ENCODE results near the gene MYPN.
"Not testable (repeated sequence)": the region's sequence is repeated elsewhere in the genome, so short reads cannot be mapped to it uniquely, and the experiment has no call there.

Gene MYPN

DNA sequence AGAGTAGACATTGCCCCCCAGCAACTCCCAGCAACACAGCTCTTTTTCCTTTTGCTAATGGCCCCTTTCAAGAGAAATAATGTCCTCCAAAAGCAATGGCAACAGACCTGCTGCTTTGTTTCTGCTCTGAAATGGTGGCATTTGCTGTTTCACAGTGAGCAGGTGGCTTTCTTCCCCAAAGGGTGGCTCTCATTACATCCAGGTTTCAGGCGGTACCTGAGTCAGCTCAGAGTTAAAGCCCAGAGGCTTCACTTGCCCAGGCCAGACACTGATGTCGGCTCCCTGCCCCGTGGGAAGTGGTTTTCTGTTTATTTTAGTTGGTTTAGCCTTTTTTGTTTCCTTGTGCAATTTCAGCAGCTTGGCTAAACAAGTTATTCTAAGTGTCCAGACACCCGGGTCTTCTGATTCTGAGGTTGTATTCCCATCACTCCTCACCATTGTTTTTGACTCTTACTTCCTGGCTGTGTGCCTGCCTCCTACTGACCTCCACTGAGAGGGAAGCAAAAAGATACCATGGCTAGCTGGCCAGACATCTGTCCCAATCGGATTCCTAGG, 130.4 kb downstream of the MYPN start:
- peaks cover 18% of the 10 kb centered on the region for H3K4me1 ChIP-seq (ENCODE audit: insufficient read depth, low read length, severe bottlenecking)
- H3K4me2 ChIP-seq (ENCODE audit: low read length) = no peak overlapping the region
- no peaks in the 10 kb centered on the region for H3K27me3 ChIP-seq (ENCODE audit: insufficient read depth, low read length)
- no peaks in the 10 kb centered on the region for H3K36me3 ChIP-seq (ENCODE audit: insufficient read depth, low read length)
- no peaks in the 10 kb centered on the region for H3K9me3 ChIP-seq (ENCODE audit: low read length)
- H2AFZ ChIP-seq (ENCODE audit: low read length) = peak overlapping the region; percentile 90
- TF ChIP-seq, protein P1, sequence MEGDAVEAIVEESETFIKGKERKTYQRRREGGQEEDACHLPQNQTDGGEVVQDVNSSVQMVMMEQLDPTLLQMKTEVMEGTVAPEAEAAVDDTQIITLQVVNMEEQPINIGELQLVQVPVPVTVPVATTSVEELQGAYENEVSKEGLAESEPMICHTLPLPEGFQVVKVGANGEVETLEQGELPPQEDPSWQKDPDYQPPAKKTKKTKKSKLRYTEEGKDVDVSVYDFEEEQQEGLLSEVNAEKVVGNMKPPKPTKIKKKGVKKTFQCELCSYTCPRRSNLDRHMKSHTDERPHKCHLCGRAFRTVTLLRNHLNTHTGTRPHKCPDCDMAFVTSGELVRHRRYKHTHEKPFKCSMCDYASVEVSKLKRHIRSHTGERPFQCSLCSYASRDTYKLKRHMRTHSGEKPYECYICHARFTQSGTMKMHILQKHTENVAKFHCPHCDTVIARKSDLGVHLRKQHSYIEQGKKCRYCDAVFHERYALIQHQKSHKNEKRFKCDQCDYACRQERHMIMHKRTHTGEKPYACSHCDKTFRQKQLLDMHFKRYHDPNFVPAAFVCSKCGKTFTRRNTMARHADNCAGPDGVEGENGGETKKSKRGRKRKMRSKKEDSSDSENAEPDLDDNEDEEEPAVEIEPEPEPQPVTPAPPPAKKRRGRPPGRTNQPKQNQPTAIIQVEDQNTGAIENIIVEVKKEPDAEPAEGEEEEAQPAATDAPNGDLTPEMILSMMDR (IDR thresholded peaks at IDR 0.05; ENCODE audit: low read length) = no peak
- no peak for TF ChIP-seq EZH2 (IDR thresholded peaks at IDR 0.05; ENCODE audit: borderline replicate concordance, low read length)
- H3K79me2 ChIP-seq (ENCODE audit: insufficient read depth, low read length) = no peaks in the 10 kb centered on the region
- no peak overlapping the region for H3K9ac ChIP-seq (ENCODE audit: low read length)
- no peak overlapping the region for H3K27ac ChIP-seq (ENCODE audit: low read depth, low read length, poor library complexity, severe bottlenecking)
- no peaks in the 10 kb centered on the region for H4K20me1 ChIP-seq (ENCODE audit: insufficient read depth, low read length)
- H3K9me2 ChIP-seq (ENCODE audit: low read depth, low read length) = no peaks in the 10 kb centered on the region
- H3K4me3 ChIP-seq (ENCODE audit: low read depth, low read length, poor library complexity, severe bottlenecking) = no peak overlapping the region
- H3F3A ChIP-seq (ENCODE audit: insufficient read depth, low read length) = no peaks in the 10 kb centered on the region

DNA sequence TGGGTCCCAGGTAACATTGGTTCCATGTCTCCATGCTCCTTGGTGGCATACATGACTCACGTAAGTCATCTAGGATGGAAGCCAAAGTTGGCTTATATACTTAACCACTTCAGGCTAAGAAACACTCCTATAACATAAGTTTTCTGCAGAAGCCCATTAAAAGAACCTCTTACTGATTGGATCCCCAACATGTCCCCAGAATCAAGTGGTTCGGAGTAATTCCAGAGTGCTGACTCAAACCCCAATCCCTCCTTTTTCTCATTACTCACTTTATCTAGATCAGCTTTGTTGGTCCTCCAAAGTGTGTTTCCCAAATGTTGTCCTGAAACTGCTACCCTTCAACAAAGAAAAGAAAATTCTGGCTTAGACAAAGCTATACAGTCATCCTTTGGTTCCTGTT, 132.8 kb downstream of the MYPN start:
- no peak overlapping the region for H3K4me3 ChIP-seq (ENCODE audit: low read depth, low read length, poor library complexity, severe bottlenecking)

DNA sequence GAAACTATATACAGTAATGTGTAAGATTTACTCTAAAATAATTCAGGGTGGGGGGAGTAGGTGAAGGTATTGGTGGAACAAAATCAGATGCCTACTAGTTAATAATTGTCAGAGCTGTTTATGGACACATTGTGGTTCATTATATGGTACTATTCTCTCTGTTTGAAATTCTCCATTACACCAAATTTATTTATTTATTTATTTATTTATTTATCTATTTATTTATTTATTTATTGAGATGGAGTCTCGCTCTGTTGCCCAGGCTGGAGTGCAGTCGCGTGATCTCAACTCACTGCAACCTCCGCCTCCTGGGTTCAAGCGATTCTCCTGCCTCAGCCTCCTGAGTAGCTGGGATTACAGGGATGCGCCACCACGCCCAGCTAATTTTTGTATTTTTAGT, 137.1 kb downstream of the MYPN start:
- H3K79me2 ChIP-seq (ENCODE audit: insufficient read depth, low read length); H3K4me3 ChIP-seq (ENCODE audit: low read depth, low read length, poor library complexity, severe bottlenecking); H3F3A ChIP-seq (ENCODE audit: insufficient read depth, low read length): not testable (repeated sequence)

More for the DNA sequence above, 132.8 kb downstream of the MYPN start:
- H3K9me3 ChIP-seq (ENCODE audit: low read length) = no peaks in the 10 kb centered on the region
- TF ChIP-seq, protein P1 (IDR thresholded peaks at IDR 0.05; ENCODE audit: low read length) = no peak
- no peak for TF ChIP-seq EZH2 (IDR thresholded peaks at IDR 0.05; ENCODE audit: borderline replicate concordance, low read length)
- H3K36me3 ChIP-seq (ENCODE audit: insufficient read depth, low read length) = no peaks in the 10 kb centered on the region
- H3K4me1 ChIP-seq (ENCODE audit: insufficient read depth, low read length, severe bottlenecking) = peaks cover 18% of the 10 kb centered on the region
- no peaks in the 10 kb centered on the region for H3K9me2 ChIP-seq (ENCODE audit: low read depth, low read length)
- no peaks in the 10 kb centered on the region for H3K27me3 ChIP-seq (ENCODE audit: insufficient read depth, low read length)
- no peaks in the 10 kb centered on the region for H4K20me1 ChIP-seq (ENCODE audit: insufficient read depth, low read length)
- no peak overlapping the region for H2AFZ ChIP-seq (ENCODE audit: low read length)
- no peak overlapping the region for H3K9ac ChIP-seq (ENCODE audit: low read length)
- H3F3A ChIP-seq (ENCODE audit: insufficient read depth, low read length) = no peaks in the 10 kb centered on the region
- no peak overlapping the region for H3K4me2 ChIP-seq (ENCODE audit: low read length)
- no peaks in the 10 kb centered on the region for H3K79me2 ChIP-seq (ENCODE audit: insufficient read depth, low read length)
- H3K27ac ChIP-seq (ENCODE audit: low read depth, low read length, poor library complexity, severe bottlenecking) = no peak overlapping the region

DNA sequence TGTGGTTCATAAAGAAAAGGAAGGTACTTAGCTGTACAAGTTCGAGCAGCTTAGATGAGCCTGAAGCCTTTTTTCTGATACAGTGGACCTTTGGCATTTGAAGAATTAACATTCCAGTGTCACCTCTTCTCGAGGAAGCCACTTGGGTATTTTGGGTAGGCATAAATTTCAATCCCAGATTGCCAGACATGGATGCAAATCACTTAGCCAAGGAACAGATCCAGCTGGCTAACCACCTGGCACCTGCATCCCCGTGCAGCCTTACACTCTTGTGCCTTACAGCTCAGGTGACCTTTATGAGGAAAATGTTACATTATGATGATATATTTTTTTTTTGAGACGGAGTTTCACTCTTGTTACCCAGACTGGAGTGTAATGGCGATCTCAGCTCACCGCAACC, 138.6 kb downstream of the MYPN start:
- H3K4me2 ChIP-seq (ENCODE audit: low read length) = no peak overlapping the region
- H4K20me1 ChIP-seq (ENCODE audit: insufficient read depth, low read length) = no peaks in the 10 kb centered on the region
- H3K27me3 ChIP-seq (ENCODE audit: insufficient read depth, low read length) = no peaks in the 10 kb centered on the region
- peaks cover 5% of the 10 kb centered on the region for H3K4me1 ChIP-seq (ENCODE audit: insufficient read depth, low read length, severe bottlenecking)
- no peak overlapping the region for H3K9ac ChIP-seq (ENCODE audit: low read length)
- H2AFZ ChIP-seq (ENCODE audit: low read length) = no peak overlapping the region
- no peaks in the 10 kb centered on the region for H3F3A ChIP-seq (ENCODE audit: insufficient read depth, low read length)
- no peak overlapping the region for H3K27ac ChIP-seq (ENCODE audit: low read depth, low read length, poor library complexity, severe bottlenecking)
- no peak overlapping the region for H3K4me3 ChIP-seq (ENCODE audit: low read depth, low read length, poor library complexity, severe bottlenecking)
- H3K9me3 ChIP-seq (ENCODE audit: low read length) = no peaks in the 10 kb centered on the region
- no peaks in the 10 kb centered on the region for H3K79me2 ChIP-seq (ENCODE audit: insufficient read depth, low read length)
- TF ChIP-seq, protein P1 (IDR thresholded peaks at IDR 0.05; ENCODE audit: low read length) = no peak
- TF ChIP-seq EZH2 (IDR thresholded peaks at IDR 0.05; ENCODE audit: borderline replicate concordance, low read length) = no peak
- no peaks in the 10 kb centered on the region for H3K36me3 ChIP-seq (ENCODE audit: insufficient read depth, low read length)
- H3K9me2 ChIP-seq (ENCODE audit: low read depth, low read length) = no peaks in the 10 kb centered on the region

More for the DNA sequence above, 137.1 kb downstream of the MYPN start:
- not testable (repeated sequence) for H3K36me3 ChIP-seq (ENCODE audit: insufficient read depth, low read length); H3K4me1 ChIP-seq (ENCODE audit: insufficient read depth, low read length, severe bottlenecking); H3K4me2 ChIP-seq (ENCODE audit: low read length); H3K9me2 ChIP-seq (ENCODE audit: low read depth, low read length); H4K20me1 ChIP-seq (ENCODE audit: insufficient read depth, low read length); H3K27ac ChIP-seq (ENCODE audit: low read depth, low read length, poor library complexity, severe bottlenecking); H3K9ac ChIP-seq (ENCODE audit: low read length); H3K27me3 ChIP-seq (ENCODE audit: insufficient read depth, low read length); H3K9me3 ChIP-seq (ENCODE audit: low read length); H2AFZ ChIP-seq (ENCODE audit: low read length)

Measured in OCI-LY1 (cell line).